Measurements from ENCODE around the gene ING3.

Gene ING3

GRCh38 chr7:120989257-120990220 is 39.0 kb downstream of the ING3 start:
- no peak for DNase-seq

- no peak for DNase-seq
Measured at GRCh38 chr7:120990468-120991118, 40.0 kb downstream of the ING3 start.

- no peak for DNase-seq
Measured at GRCh38 chr7:120991161-120991560, 40.6 kb downstream of the ING3 start.

- no peak for DNase-seq
Measured at GRCh38 chr7:120991581-120991980, 41.0 kb downstream of the ING3 start.

GRCh38 chr7:120992272-120992964 is 41.8 kb downstream of the ING3 start:
- DNase-seq, result no peak

GRCh38 chr7:120992965-120993494 is 42.5 kb downstream of the ING3 start:
- no peak for DNase-seq

GRCh38 chr7:120993553-120994191 is 43.1 kb downstream of the ING3 start:
- DNase-seq, result no peak

GRCh38 chr7:120994512-120995410 is 44.2 kb downstream of the ING3 start:
- no peak for DNase-seq

GRCh38 chr7:120995654-120996053 is 45.1 kb downstream of the ING3 start:
- DNase-seq, result no peak

GRCh38 chr7:120996333-120996987 is 45.9 kb downstream of the ING3 start:
- DNase-seq, result no peak

- no peak for DNase-seq
Measured at GRCh38 chr7:120996988-120997345, 46.4 kb downstream of the ING3 start.

GRCh38 chr7:120997882-120998474 is 47.4 kb downstream of the ING3 start:
- DNase-seq, result no peak

- DNase-seq, result no peak
Measured at GRCh38 chr7:120998520-120998919, 47.9 kb downstream of the ING3 start.

GRCh38 chr7:120998996-120999565 is 48.5 kb downstream of the ING3 start:
- DNase-seq, result no peak

GRCh38 chr7:121000081-121000983 is 49.8 kb downstream of the ING3 start:
- no peak for DNase-seq

- DNase-seq, result no peak
Measured at GRCh38 chr7:121001234-121001906, 50.8 kb downstream of the ING3 start.

GRCh38 chr7:121002048-121002756 is 51.6 kb downstream of the ING3 start:
- DNase-seq, result no peak

GRCh38 chr7:121002757-121003200 is 52.2 kb downstream of the ING3 start:
- DNase-seq, result no peak

All from NCI-H526 treated with DMSO at 0.1 percent for 48 hours (cell line).